RWPE2 (cell line): ENCODE data around the gene WWP2.
A peak's percentile ranks its signal among the peaks of the same experiment; 100 is the strongest.

Experiments used
- ATAC-seq: fragments of 200-7000 bp; cut with Tn5 transposase; 3 replicates; pipeline ENCODE4 v1.9.1; 2021; ENCODE audit warnings: low read depth
- DNase-seq: peaks from one replicate; pipeline ENCODE4 v3.0.0-alpha.2; 2020; ENCODE audit warnings: low spot score
- H3K27ac ChIP-seq: fragments of 450-650 bp; 2 replicates; pipeline ENCODE4 v1.5.1; 2017; ENCODE audit warnings: mild to moderate bottlenecking; ENCODE audit not compliant: poor library complexity, severe bottlenecking
- H3K27me3 ChIP-seq: fragments of 250-450 bp; sonication (Bioruptor Pico); 2 replicates; pipeline ENCODE4 v1.5.1; 2021; ENCODE audit warnings: mild to moderate bottlenecking, moderate library complexity; ENCODE audit not compliant: insufficient read depth, poor library complexity, severe bottlenecking
- H3K36me3 ChIP-seq: fragments of 250-450 bp; sonication (Bioruptor Pico); 2 replicates; pipeline ENCODE4 v1.5.1; 2020; ENCODE audit warnings: low read depth, mild to moderate bottlenecking, moderate library complexity
- H3K4me1 ChIP-seq: fragments of 250-450 bp; sonication (Bioruptor Pico); 2 replicates; pipeline ENCODE4 v1.5.1; 2021; ENCODE audit warnings: mild to moderate bottlenecking, moderate library complexity; ENCODE audit not compliant: insufficient read depth, poor library complexity, severe bottlenecking
- H3K4me3 ChIP-seq: fragments of 250-450 bp; sonication (Bioruptor Pico); 2 replicates; pipeline ENCODE4 v1.5.1; 2021; ENCODE audit warnings: mild to moderate bottlenecking, moderate library complexity; ENCODE audit not compliant: severe bottlenecking
- H3K9me3 ChIP-seq: fragments of 250-450 bp; sonication (Bioruptor Pico); 2 replicates; pipeline ENCODE4 v1.5.1; 2021; ENCODE audit warnings: mild to moderate bottlenecking, moderate library complexity; ENCODE audit not compliant: severe bottlenecking
- CTCF ChIP-seq: fragments of 450-650 bp; IDR thresholded peaks from one replicate; pipeline ENCODE4 v1.5.1; 2017; ENCODE audit warnings: mild to moderate bottlenecking, moderate library complexity; ENCODE audit not compliant: poor library complexity, severe bottlenecking

WWP2 gene

DNA sequence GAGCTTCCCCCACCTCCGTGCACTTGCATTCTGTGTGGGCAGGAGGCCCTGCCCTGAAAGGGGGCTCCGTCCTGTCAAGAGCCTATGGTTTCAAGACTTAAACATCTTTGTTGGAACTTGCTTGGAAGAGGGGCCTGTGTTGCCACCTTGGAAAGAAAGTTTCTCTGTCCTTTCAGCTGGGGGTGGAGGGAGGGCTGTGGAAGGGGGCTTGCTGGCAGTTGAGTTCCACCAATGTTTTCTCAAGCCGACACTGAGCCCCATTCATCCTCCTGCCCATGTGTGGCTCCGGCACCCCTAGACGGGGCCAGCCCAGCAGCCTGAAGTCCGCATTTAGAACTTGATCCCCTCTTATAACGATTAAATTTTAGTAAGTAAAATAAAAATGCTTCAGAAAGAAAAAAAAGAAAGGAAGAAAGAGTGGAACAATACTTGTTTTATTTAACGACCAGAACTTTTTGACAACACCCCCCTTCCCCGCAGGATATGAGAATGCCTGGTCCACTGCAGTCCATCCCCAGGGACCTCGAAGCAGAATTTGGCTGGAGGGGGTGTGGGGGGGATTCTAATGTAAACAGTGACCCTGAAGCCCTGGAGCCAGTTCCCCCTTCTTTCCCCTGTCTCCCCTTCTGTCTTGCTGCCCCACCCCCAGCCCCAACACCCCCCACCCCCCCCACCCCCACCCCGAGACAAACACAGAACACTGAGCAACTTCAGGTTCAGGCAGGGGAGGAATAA lies 162.1 kb downstream of the WWP2 start:
- no peak for DNase-seq
- H3K9me3 ChIP-seq = no peaks in the 10 kb centered on the region
- peaks cover 7% of the 10 kb centered on the region for H3K4me1 ChIP-seq
- H3K27me3 ChIP-seq = no peaks in the 10 kb centered on the region
- H3K36me3 ChIP-seq = no peaks in the 10 kb centered on the region
- no peak overlapping the region for H3K4me3 ChIP-seq
- no peak for TF ChIP-seq CTCF
- H3K27ac ChIP-seq = no peak overlapping the region
- ATAC-seq = no peak

DNA sequence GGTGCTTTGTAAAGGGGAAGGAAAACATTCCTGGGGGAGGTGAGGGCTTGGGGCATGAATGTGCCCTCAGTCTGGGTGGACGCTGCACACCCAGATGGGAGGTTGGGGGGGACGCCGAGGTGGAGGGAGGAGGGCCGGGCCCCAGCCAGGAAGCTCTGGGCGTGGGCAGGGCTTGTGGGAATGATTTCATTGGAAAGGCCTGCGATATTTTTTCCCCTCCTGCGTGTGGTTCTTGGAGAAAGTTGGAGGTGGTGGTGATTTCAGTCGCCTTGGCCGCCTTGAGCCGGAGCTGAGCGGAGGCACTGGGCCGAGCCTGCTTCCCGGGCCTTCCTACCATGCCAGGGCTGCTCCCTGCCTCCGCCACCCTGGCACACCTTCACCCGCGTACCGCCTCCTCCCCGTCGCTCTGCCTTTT lies 162.7 kb downstream of the WWP2 start:
- no peak for DNase-seq
- Histone ChIP-seq H3K9me3 (no peaks in the 10 kb centered on the region), H3K36me3 (no peaks in the 10 kb centered on the region; the same call in 1 of the 2 replicates), H3K27me3 (no peaks in the 10 kb centered on the region), H3K27ac (no peak overlapping the region), H3K4me3 (no peak overlapping the region), H3K4me1 (peaks cover 7% of the 10 kb centered on the region)
- TF ChIP-seq CTCF = no peak
- peak; percentile 64 for ATAC-seq

DNA sequence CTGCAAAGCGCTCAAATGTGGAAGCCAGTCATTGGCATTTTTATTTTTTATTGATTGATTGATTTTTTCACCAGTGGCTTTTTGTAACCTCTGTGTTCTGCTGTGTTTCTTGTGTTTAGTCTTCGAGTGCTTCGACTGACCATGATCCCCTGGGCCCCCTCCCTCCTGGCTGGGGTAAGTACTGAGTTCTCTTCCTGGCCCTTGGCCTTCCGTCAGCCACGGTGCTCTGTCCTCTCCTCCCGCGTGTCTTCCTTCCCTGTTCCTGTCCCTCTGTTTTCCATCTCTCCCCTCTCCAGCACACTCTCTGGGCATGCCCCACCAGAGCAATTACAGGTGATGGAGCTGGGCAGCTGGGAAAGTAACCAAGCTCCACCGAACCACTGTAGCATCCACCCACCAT lies 163.2 kb downstream of the WWP2 start:
- no peak overlapping the region for H3K27ac ChIP-seq
- DNase-seq (no peak), ATAC-seq (no peak)
- H3K4me3 ChIP-seq = no peak overlapping the region
- H3K9me3 ChIP-seq = no peaks in the 10 kb centered on the region
- peaks cover 4% of the 10 kb centered on the region for H3K36me3 ChIP-seq
- peaks cover 7% of the 10 kb centered on the region for H3K4me1 ChIP-seq
- TF ChIP-seq CTCF = no peak
- H3K27me3 ChIP-seq = no peaks in the 10 kb centered on the region

GRCh38 chr16:69926241-69926640 lies 164.1 kb downstream of the WWP2 start:
- no peak for TF ChIP-seq CTCF
- Histone ChIP-seq H3K4me1 (peaks cover 7% of the 10 kb centered on the region), H3K36me3 (peaks cover 14% of the 10 kb centered on the region), H3K9me3 (no peaks in the 10 kb centered on the region), H3K27me3 (no peaks in the 10 kb centered on the region), H3K27ac (no peak overlapping the region), H3K4me3 (no peak overlapping the region)
- no peak for ATAC-seq
- DNase-seq = no peak

DNA sequence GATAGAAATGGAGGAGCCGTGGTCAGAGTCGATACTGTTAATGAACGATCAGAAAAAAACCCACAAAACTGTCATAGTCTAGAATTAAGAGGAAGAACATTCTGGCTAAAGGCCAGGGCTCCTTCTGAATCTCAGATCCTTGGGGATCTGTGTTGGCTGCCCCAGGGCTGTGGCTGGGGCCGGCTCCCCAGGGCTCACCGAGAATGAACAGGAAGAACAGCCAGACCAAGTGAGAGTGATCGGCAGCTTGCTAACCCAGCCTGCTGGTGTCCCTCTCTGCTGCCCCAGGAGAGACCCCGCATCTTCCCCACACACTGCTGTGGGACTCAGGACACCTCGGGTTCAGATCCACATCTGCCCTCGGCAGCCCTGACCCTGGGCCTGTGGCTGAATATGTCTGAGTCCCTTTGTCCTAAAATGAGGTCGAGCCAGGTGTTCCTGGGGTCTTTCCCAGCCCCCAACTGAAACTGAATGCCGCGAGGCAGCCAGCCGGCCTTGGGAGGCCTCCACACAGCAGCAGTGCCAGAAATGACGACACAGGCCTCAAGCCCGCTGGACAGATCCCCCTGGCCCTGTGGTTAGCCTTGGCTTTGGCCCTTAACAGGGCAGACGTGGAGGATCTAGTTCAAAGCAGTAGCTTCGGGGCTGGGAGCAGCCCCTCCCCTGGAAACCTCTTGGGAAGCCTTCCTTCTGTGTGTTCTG lies 165.1 kb downstream of the WWP2 start:
- peaks cover 7% of the 10 kb centered on the region for H3K4me1 ChIP-seq
- H3K9me3 ChIP-seq = no peaks in the 10 kb centered on the region
- no peaks in the 10 kb centered on the region for H3K27me3 ChIP-seq
- ATAC-seq (no peak), DNase-seq (no peak)
- H3K36me3 ChIP-seq = peaks cover 22% of the 10 kb centered on the region
- no peak for TF ChIP-seq CTCF
- H3K27ac ChIP-seq = no peak overlapping the region
- H3K4me3 ChIP-seq = no peak overlapping the region
